ENCODE data around the gene ATP6V0E1. TPM values are rescaled to one million over a fixed set of nuclear protein-coding genes. Genes with fewer than 3 reads are reported as not detected.

ATP6V0E1 gene
- total RNA-seq, 2 donors from 2014 or later: 194 to 218 TPM

GRCh38 chr5:172988276-172988675 is 4.7 kb downstream of the ATP6V0E1 start:
- no peaks in the 10 kb centered on the region for H3K4me1 ChIP-seq

DNA sequence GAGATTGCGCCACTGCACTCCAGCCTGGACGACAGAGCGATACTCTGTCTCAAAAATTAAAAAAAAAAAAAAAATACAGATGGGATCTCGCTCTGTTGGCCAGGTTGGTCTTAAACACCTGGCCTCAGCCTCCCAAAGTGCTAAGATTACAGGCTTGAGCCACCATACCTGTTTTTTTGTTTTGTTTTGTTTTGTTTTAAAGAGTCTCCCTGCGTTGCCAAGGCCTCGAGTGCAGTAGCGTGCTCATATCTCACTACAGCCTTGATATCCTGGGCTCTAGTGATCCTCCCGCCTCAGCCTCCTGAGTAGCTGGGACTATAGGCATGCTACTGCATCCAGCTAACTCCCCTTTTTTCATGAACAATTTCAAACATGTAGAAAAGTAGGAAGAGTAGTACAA is 7.2 kb downstream of the ATP6V0E1 start:
- peaks cover 10% of the 10 kb centered on the region for H3K36me3 ChIP-seq
- no peak overlapping the region for H3K9ac ChIP-seq (ENCODE audit: low read depth in 2 of 2, low read length in 2 of 2)
- no peak for DNase-seq
- no peak overlapping the region for H3K27ac ChIP-seq
- H3K9me3 ChIP-seq: no peaks in the 10 kb centered on the region
- no peak overlapping the region for H3K4me3 ChIP-seq
- TF ChIP-seq, protein P1, sequence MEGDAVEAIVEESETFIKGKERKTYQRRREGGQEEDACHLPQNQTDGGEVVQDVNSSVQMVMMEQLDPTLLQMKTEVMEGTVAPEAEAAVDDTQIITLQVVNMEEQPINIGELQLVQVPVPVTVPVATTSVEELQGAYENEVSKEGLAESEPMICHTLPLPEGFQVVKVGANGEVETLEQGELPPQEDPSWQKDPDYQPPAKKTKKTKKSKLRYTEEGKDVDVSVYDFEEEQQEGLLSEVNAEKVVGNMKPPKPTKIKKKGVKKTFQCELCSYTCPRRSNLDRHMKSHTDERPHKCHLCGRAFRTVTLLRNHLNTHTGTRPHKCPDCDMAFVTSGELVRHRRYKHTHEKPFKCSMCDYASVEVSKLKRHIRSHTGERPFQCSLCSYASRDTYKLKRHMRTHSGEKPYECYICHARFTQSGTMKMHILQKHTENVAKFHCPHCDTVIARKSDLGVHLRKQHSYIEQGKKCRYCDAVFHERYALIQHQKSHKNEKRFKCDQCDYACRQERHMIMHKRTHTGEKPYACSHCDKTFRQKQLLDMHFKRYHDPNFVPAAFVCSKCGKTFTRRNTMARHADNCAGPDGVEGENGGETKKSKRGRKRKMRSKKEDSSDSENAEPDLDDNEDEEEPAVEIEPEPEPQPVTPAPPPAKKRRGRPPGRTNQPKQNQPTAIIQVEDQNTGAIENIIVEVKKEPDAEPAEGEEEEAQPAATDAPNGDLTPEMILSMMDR (IDR thresholded peaks at IDR 0.05): no peak
- H3K4me1 ChIP-seq: no peaks in the 10 kb centered on the region
- no peaks in the 10 kb centered on the region for H3K27me3 ChIP-seq
- intact Hi-C loops (cut with DNase I): no loop called here

More at GRCh38 chr5:172988276-172988675, 4.7 kb downstream of the ATP6V0E1 start:
- DNase-seq: no peak
- Histone ChIP-seq H3K4me3 (no peak overlapping the region), H3K27ac (no peak overlapping the region), H3K9me3 (no peaks in the 10 kb centered on the region), H3K9ac (ENCODE audit: low read depth in 2 of 2, low read length in 2 of 2) (no peak overlapping the region), H3K27me3 (no peaks in the 10 kb centered on the region), H3K36me3 (no peaks in the 10 kb centered on the region)
- intact Hi-C loops (cut with DNase I): no loop called here
- TF ChIP-seq, protein P1 (IDR thresholded peaks at IDR 0.05): no peak

- H3K9me3 ChIP-seq: no peaks in the 10 kb centered on the region
- H3K27me3 ChIP-seq: no peaks in the 10 kb centered on the region
- TF ChIP-seq, protein P1 (IDR thresholded peaks at IDR 0.05): no peak
- H3K36me3 ChIP-seq: peaks cover 12% of the 10 kb centered on the region
- no peaks in the 10 kb centered on the region for H3K4me1 ChIP-seq
- no peak overlapping the region for H3K4me3 ChIP-seq
- H3K27ac ChIP-seq: no peak overlapping the region
- no peak overlapping the region for H3K9ac ChIP-seq (ENCODE audit: low read depth in 2 of 2, low read length in 2 of 2)
- intact Hi-C loops (cut with DNase I): no loop called here
- no peak for DNase-seq
Observed at GRCh38 chr5:172994405-172994804, 10.8 kb downstream of the ATP6V0E1 start.

DNA sequence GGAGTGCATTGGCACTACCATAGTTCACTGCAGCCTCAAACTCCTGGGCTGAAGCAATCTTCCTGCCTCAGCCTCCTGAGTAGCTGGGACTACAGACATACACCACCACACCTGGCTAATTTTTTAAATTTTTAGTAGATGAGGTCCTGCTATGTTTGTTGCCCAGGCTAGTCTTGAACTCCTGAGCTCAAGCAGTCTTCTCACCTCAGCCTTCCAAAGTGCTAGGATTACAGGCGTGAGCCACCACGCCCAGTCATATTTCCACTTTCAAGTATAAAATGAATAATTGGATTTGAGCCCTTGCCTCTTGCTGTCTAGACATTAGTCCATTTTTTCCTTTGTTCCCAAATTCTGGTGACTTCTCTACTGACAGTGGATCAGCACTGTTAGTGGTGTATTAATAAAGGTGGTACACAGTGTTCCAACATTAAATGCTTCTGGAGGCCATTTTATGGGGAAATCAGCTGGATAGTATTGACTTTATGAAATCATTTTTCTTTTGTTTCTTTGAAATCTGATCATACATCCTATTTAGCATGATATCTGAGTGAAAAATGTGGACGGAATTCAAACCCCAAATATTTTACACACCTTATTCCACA is 15.9 kb downstream of the ATP6V0E1 start:
- no peaks in the 10 kb centered on the region for H3K4me1 ChIP-seq
- no peaks in the 10 kb centered on the region for H3K27me3 ChIP-seq
- DNase-seq: no peak
- H3K9me3 ChIP-seq: no peaks in the 10 kb centered on the region
- peaks cover 12% of the 10 kb centered on the region for H3K36me3 ChIP-seq
- no peak overlapping the region for H3K9ac ChIP-seq (ENCODE audit: low read depth in 2 of 2, low read length in 2 of 2)
- H3K4me3 ChIP-seq: no peak overlapping the region
- intact Hi-C loops (cut with DNase I): no loop called here
- TF ChIP-seq, protein P1 (IDR thresholded peaks at IDR 0.05): no peak
- no peak overlapping the region for H3K27ac ChIP-seq

DNA sequence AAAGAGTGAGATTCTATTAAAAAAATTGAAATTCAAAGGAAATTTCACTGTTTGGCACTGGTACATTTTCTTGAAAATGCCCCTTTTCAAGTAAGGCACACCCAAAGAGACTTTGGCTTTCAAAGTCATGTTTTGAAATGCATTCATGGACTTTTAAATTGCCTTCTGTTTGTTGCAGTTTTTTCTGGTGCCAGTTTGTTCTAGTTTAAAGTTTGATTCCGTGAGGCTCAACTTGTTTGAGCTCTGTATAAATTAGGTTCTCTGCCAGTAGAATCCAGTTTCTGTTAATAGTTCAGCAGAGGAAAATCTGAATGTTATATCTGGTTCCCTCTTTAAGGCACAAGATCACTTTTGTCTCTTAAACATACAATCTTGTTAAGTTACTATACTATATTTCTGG is 16.4 kb downstream of the ATP6V0E1 start:
- no peak overlapping the region for H3K27ac ChIP-seq
- H3K4me1 ChIP-seq: no peaks in the 10 kb centered on the region

More for the DNA sequence above, 16.4 kb downstream of the ATP6V0E1 start:
- no peaks in the 10 kb centered on the region for H3K9me3 ChIP-seq
- H3K36me3 ChIP-seq: peaks cover 10% of the 10 kb centered on the region
- H3K27me3 ChIP-seq: no peaks in the 10 kb centered on the region
- H3K9ac ChIP-seq (ENCODE audit: low read depth in 2 of 2, low read length in 2 of 2): no peak overlapping the region
- H3K4me3 ChIP-seq: no peak overlapping the region
- TF ChIP-seq, protein P1 (IDR thresholded peaks at IDR 0.05): no peak
- no peak for DNase-seq
- intact Hi-C loops (cut with DNase I): no loop called here
